Type B pancreatic cell (in vitro differentiated cells): ENCODE data around the gene TYMP. TPM values are rescaled to one million over a fixed set of nuclear protein-coding genes. Genes with fewer than 3 reads are reported as not detected.

ENCODE experiments used
- DNase-seq: peaks from one replicate; pipeline ENCODE4 v3.0.0; 2021; ENCODE audit warnings: mixed read lengths; ENCODE audit not compliant: unreplicated experiment; ENCODE audit errors: extremely low spot score
- H3K27ac Mint-ChIP-seq: 2 replicates; pipeline ENCODE4 v1.8.0; 2021; ENCODE audit warnings: mild to moderate bottlenecking, mixed read lengths
- H3K27me3 Mint-ChIP-seq: 2 replicates; pipeline ENCODE4 v1.8.0; 2021; ENCODE audit warnings: mixed read lengths
- H3K36me3 Mint-ChIP-seq: 2 replicates; pipeline ENCODE4 v1.8.0; 2021; ENCODE audit warnings: mixed read lengths
- H3K4me1 Mint-ChIP-seq: one replicate; pipeline ENCODE4 v1.8.0; 2021; ENCODE audit warnings: mixed read lengths; ENCODE audit not compliant: unreplicated experiment
- H3K4me3 Mint-ChIP-seq: 2 replicates; pipeline ENCODE4 v1.8.0; 2021; ENCODE audit warnings: mild to moderate bottlenecking, mixed read lengths
- H3K9me3 Mint-ChIP-seq: 2 replicates; pipeline ENCODE4 v1.8.0; 2021; ENCODE audit warnings: mixed read lengths
- CTCF ChIP-seq: fragments of 200-600 bp; sonication (generic); conservative IDR thresholded peaks from 2 replicates; pipeline ENCODE4 v1.5.0; 2021; ENCODE audit warnings: antibody characterized with exemption, mild to moderate bottlenecking
- total RNA-seq: library from RNA; stranded (reverse); gene quantifications from 2 replicates; pipeline ENCODE4 v1.2.1, GENCODE V29; 2021; ENCODE audit warnings: low replicate concordance

TYMP gene
- total RNA-seq, 1 donor from 2014 or later, result 5.8 TPM

DNA sequence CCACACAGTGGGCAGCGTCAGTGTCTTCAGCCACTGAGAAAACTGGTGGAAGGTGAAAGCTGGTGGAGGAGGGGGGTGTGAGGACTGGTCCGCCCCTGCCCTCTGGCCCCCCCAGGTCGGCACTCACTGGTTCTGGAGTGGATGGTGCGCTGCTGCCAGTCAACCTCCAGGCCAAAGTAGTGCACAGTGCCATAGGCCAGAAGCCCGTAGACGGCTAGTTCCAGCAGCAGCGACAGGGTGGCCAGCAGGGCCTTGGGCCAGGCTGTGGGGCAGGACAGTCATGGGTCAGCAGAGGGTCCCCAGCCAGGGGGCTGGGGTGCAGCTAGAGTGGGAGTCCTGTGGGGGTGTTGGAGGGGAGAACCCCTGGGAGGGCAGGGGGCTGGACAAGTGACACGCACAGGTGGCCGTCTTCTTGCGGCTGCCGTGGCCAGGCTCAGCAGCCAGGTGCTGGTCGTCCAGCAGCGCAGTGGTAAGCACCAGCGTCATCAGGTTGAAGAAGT, 24.5 kb downstream of the TYMP start:
- H3K27me3 Mint-ChIP-seq, result no peaks in the 10 kb centered on the region
- H3K9me3 Mint-ChIP-seq, result no peaks in the 10 kb centered on the region
- no peak overlapping the region for H3K4me3 Mint-ChIP-seq
- H3K36me3 Mint-ChIP-seq, result no peaks in the 10 kb centered on the region
- peaks cover 9% of the 10 kb centered on the region for H3K4me1 Mint-ChIP-seq
- DNase-seq, result no peak
- H3K27ac Mint-ChIP-seq, result no peak overlapping the region
- TF ChIP-seq CTCF, result no peak

- DNase-seq, result peak; percentile 70
Measured at GRCh38 chr22:50504369-50505211, 25.2 kb downstream of the TYMP start.

DNA sequence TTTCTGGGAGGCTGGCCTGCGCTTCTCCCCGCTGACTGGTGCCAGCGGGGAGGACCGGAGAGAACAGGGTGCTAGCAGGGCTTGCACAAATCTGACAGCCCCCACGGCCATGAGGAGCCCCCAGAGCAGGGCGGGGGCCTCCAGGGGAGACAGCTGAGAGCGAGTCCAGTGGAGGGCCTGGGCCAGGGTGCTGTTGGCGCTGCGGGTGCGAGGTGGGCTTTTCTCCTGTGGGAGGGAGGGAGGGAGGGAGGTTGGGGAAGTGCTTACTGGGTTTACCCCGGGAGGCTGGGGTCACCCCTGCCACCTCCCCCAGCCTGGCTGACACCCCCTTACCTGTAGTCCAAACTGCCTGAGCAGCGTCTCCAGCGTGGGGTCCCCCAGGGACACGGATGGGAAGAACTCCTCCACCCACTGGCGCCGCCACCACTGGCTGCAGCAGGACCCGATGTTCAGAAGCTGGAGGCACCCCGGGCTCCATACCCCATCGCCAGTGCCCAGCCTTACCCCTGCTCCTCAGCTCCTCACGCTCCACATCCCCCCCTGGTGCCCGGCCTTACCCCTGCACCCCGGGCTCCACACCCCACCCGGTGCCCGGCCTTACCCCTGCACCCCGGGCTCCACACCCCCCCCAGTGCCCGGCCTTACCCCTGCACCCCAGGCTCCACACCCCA, 26.2 kb downstream of the TYMP start:
- no peak overlapping the region for H3K27ac Mint-ChIP-seq
- no peaks in the 10 kb centered on the region for H3K36me3 Mint-ChIP-seq
- no peak overlapping the region for H3K4me3 Mint-ChIP-seq
- TF ChIP-seq CTCF, result no peak
- DNase-seq, result peak; percentile 67
- no peaks in the 10 kb centered on the region for H3K9me3 Mint-ChIP-seq
- H3K4me1 Mint-ChIP-seq, result peaks cover 3% of the 10 kb centered on the region
- H3K27me3 Mint-ChIP-seq, result no peaks in the 10 kb centered on the region

More at GRCh38 chr22:50504369-50505211, 25.2 kb downstream of the TYMP start:
- H3K9me3 Mint-ChIP-seq, result no peaks in the 10 kb centered on the region
- no peaks in the 10 kb centered on the region for H3K36me3 Mint-ChIP-seq
- no peak overlapping the region for H3K27ac Mint-ChIP-seq
- TF ChIP-seq CTCF, result no peak
- H3K27me3 Mint-ChIP-seq, result no peaks in the 10 kb centered on the region
- no peak overlapping the region for H3K4me3 Mint-ChIP-seq
- peaks cover 8% of the 10 kb centered on the region for H3K4me1 Mint-ChIP-seq

GRCh38 chr22:50502628-50503474, 27.0 kb downstream of the TYMP start:
- TF ChIP-seq CTCF, result no peak
- H3K36me3 Mint-ChIP-seq, result no peaks in the 10 kb centered on the region

DNA sequence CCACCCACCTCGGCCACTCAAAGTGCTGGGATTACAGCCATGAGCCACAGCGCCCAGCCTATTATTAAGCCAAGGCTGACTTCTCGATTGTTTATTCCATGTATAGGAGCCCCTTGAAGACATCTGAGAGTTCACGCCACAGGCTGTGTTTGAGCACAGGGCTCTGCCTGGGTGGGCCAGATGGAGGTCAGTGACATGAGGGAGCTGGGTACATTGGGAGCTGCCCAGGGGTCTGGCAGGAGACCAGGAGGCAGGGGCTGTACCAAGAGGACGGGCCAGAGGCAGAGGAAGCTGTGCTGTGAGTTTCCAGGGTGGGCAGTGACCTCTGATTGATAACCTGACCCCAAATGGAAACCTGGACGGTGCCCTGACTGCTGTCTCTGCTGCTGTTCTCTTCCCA, 27.7 kb downstream of the TYMP start:
- H3K27me3 Mint-ChIP-seq, result no peaks in the 10 kb centered on the region
- no peak overlapping the region for H3K4me3 Mint-ChIP-seq
- H3K9me3 Mint-ChIP-seq, result no peaks in the 10 kb centered on the region
- H3K27ac Mint-ChIP-seq, result no peak overlapping the region
- no peak for DNase-seq
- no peaks in the 10 kb centered on the region for H3K36me3 Mint-ChIP-seq
- peaks cover 13% of the 10 kb centered on the region for H3K4me1 Mint-ChIP-seq
- no peak for TF ChIP-seq CTCF

More at GRCh38 chr22:50502628-50503474, 27.0 kb downstream of the TYMP start:
- H3K4me3 Mint-ChIP-seq, result no peak overlapping the region
- no peaks in the 10 kb centered on the region for H3K27me3 Mint-ChIP-seq
- no peaks in the 10 kb centered on the region for H3K9me3 Mint-ChIP-seq
- no peak overlapping the region for H3K27ac Mint-ChIP-seq
- peaks cover 11% of the 10 kb centered on the region for H3K4me1 Mint-ChIP-seq
- DNase-seq, result no peak
